ENCODE data around the gene LDLRAD4.

The LDLRAD4 gene

GRCh38 chr18:13544953-13545352 is 326.4 kb downstream of the LDLRAD4 start:
- intact Hi-C loops (cut with DNase I): no loop called here
- peak in 4 of 42 donors; percentile 3 to 15 (median 6) for DNase-seq

- peak in 6 of 42 donors; percentile 2 to 30 (median 8) for DNase-seq
- intact Hi-C loops (cut with DNase I): no loop called here
Observed at GRCh38 chr18:13545514-13545913, 327.0 kb downstream of the LDLRAD4 start.

DNA sequence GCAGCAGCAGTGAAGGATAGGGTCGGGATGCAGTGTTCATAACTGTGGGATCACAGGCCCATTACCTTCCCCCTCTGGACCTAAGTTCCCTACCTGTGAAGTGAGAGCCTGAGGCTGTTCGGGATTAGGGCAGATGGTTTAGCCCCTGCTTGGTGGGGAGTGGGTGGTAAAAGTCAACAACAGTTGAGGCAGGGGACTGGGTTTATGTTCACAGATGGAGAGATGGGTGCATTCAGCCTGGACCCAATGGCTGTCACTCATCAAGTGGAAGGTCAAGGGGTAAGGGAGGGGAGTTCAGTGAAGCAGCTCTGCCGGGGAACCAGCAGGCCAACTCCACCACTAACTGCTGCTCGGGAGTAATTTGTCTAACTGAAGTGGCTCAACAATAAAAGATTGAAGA is 327.4 kb downstream of the LDLRAD4 start:
- DNase-seq: peak in 4 of 42 donors; percentile 2 to 18 (median 9)
- intact Hi-C loops (cut with DNase I): no loop called here

- intact Hi-C loops (cut with DNase I): no loop called here
Observed at GRCh38 chr18:13546638-13547037, 328.1 kb downstream of the LDLRAD4 start.

DNA sequence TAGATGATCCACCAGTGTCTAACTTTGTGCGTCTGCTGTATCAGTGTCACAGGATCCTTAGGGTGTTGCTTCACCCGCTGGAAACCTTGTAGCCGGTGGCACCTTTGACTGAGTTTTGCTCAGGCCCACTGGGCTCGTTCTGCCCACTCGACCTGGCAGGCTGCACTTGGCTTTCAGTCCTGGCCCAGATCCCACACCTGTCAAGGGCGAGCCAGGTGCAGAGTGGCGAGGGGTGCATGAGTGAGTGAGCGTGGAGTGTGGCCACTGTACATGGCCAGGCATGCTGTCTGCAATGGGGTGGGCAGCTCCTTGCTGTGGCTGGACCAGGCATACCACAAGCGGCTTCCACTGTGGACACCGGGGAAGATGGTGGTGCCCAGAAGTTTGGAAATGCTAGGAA is 328.8 kb downstream of the LDLRAD4 start:
- DNase-seq: peak in 10 of 42 donors; percentile 1 to 39 (median 12)
- intact Hi-C loops (cut with DNase I): no loop called here

More at GRCh38 chr18:13546638-13547037, 328.1 kb downstream of the LDLRAD4 start:
- peak in 14 of 42 donors; percentile 7 to 61 (median 28) for DNase-seq

- DNase-seq: peak in 12 of 42 donors; percentile 3 to 42 (median 16)
- intact Hi-C loops (cut with DNase I): no loop called here
Observed at GRCh38 chr18:13548106-13548819, 329.7 kb downstream of the LDLRAD4 start.

DNA sequence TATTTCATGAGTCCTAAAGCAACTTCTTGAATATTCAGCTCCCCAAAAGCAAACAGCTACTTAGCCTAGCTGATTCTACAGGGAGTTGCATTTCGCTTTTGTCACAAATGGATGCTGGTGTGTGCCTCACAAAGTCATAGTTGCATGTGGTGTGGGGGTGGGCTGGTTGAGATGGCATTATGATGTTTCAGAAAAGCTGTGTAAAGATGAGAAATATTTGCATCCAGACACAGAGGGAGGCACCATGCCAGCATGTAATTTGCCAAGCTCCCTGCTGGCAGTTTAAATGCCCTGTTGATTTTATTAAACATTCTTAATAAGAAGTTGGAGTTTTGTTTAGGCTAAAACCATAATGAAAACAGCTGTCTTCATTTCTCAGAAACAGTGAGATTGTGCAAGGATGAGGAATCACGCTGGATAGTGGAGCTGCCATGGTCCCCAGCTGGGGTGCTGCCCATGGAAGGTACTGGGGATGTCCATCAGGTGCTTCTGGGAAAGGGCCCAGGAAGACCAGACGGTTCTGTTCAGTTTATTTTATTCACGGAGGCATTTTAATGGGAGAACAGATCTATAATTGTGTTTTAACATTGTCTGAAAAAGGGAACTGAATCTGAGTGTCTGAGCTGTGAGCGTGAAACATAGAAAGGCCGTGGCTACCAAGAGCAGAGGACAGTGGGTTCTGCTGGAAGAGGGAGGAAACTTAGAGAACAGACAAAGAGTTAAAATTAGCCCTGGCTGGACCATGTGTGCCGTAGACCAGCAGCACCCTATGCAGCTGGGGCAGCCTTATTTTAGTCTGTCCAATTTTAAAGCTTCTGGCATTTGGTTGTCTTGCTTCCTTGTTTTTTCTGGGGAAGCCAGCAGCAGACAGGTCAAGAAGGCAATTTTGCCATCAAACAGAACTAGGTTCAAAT is 330.7 kb downstream of the LDLRAD4 start:
- intact Hi-C loops (cut with DNase I): no loop called here
- DNase-seq: peak in 15 of 42 donors; percentile 17 to 64 (median 43)

GRCh38 chr18:13549880-13550232 is 331.3 kb downstream of the LDLRAD4 start:
- DNase-seq: peak in 12 of 42 donors; percentile 3 to 44 (median 24)
- intact Hi-C loops (cut with DNase I): no loop called here

DNA sequence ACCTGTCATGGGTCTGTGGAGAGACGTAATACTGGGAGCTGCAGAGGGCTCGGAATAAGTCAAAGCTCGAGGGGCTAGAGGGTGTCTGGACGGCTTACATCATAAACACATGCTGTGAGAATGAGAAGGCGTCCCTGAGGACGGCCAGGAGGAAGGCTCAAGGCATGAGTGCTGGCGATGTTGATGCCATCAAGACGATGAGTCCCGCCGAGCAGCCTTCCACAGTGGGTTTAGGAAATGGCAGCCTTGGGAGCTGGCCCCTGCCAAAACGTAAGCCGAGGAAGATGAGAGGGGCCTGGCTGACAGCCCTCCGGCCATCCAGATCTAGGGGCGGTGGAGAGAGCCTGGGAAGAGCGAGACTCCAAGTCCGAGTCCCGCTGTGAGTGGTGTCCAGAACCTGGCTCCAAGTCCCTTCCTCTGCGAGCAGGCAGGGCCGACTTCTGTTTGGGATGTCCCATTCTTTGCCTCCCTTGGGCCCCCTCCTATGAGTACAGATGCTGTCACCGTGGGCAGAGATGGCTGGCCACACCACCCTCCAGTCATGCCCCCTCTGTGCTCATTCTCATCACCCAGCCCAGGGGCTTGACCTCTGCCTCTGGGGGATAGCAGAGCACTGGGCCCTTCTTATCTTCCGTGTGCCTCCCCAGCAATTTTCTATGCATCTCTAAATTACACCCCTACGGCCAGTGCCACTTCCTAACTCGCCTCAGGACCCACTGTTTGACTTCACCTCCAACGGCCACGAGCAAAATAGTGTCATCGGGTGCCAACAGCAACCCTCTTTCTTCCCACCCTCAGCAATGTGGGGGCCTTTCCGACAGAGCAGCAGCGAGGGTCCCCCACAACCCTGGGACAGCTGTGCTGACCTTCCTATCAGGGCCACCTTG is 332.1 kb downstream of the LDLRAD4 start:
- DNase-seq: peak in 9 of 42 donors; percentile 4 to 35 (median 14)
- intact Hi-C loops (cut with DNase I): no loop called here

DNA sequence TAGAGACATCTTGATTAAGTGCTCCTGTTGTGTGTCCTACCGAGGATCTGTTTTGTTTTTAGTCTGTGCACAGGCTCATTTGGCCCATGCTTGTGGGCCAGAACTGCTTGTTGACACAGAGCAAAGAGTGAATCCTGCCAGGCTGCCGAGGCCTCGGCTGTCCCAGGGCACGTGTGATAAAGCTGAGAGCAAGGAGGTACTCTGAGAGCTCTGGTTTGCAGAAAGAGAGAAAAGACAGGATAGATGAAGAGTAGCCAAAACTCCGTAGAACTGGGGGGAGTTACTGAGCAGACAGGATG is 332.7 kb downstream of the LDLRAD4 start:
- intact Hi-C loops (cut with DNase I): no loop called here
- peak in 4 of 42 donors; percentile 6 to 32 (median 16) for DNase-seq

DNA sequence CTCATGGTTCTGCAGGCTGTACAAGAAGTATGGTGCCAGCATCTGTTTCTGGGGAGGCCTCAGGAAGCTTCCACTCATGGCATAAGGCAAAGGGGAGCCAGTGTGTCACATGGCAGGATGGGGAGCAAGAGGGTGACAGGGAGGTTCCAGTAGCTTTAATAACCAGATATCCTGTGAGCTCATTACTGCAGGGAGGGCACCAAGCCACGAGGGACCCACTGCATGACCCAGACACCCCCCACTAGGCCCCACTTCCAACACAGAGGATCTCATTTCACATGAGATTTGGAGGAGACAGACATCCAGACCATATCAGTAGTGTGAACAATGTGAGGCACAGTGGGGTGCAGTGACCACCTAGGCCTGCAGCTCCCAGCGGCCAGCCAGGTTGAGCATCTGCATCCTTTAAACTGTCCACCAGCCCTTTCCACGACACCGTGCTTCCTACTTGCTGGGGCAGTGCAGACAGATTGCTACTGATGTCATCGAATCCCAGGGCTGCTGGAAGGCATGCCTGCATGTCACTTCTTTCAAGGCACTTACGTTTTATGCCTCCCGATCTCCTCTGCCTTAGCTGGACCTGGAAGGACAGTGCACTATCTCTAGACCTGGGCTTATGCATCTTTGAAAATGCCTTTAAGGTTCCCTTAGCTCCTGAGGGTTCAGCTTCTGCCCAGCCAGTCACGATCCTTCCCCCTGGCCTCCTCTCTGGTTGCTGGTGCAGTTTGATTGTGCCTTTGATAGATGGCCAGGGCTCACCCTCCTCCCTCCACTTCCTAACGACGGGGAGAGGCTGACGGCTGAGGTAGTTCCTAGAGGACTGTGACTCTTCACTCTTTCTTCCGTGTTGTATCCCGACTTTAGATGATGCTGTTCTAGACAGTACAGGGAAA is 333.5 kb downstream of the LDLRAD4 start:
- DNase-seq: peak in 6 of 42 donors; percentile 6 to 46 (median 20)
- intact Hi-C loops (cut with DNase I): no loop called here

DNA sequence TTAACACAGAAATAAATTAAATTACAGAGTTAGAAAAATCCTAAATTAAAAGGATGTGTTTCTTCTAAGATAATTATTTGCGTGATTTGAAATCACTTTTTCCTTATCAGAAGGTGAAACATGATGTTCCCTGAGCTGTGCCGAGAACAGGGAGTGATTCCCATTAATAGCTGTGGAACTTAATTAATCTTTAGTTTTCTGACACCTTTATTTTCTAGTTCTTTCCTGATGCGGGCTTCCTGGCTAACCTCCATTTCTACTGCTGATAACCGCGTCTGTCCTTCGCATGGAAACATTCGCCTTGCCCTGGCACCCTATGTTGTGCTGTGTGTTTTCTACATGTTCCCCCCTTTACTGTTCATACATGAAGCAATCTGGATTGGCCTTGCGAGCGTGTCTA is 334.9 kb downstream of the LDLRAD4 start:
- peak in 7 of 42 donors; percentile 5 to 42 (median 16) for DNase-seq
- intact Hi-C loops (cut with DNase I): no loop called here

DNA sequence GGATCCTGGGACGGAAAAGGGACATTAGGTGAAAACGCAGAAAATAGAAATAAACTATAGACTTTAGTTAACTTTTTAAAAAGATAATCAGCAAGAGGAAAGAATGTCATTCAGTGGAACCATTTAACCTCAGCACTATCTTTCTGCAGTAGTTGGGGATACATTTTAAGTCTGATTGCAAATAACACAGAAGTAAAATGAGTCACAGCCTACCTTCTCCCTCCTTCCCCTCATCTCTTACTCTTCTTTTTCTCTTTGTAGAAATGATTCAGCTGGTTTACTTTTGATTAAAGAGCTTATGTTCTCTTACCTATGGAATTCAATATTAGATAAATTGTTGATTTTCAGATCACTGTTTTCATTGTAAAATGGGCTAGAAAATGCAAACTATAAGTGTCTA is 336.6 kb downstream of the LDLRAD4 start:
- intact Hi-C loops (cut with DNase I): loop anchor here (5.0 kb wide), 2 partner anchors 77 to 172 kb away; partner anchors contain the start of genes FAM210A and RNMT
- DNase-seq: peak in 1 of 42 donors; percentile 3

GRCh38 chr18:13555865-13556264 is 337.3 kb downstream of the LDLRAD4 start:
- intact Hi-C loops (cut with DNase I): loop anchor here (5.0 kb wide), 2 partner anchors 76 to 171 kb away; partner anchors contain the start of genes FAM210A and RNMT

GRCh38 chr18:13556502-13556901 is 337.9 kb downstream of the LDLRAD4 start:
- intact Hi-C loops (cut with DNase I): loop anchor here (5.0 kb wide), 2 partner anchors 76 to 171 kb away; partner anchors contain the start of genes FAM210A and RNMT
- DNase-seq: peak in 1 of 42 donors; percentile 13

More at GRCh38 chr18:13555865-13556264, 337.3 kb downstream of the LDLRAD4 start:
- peak in 1 of 42 donors; percentile 3 for DNase-seq

DNA sequence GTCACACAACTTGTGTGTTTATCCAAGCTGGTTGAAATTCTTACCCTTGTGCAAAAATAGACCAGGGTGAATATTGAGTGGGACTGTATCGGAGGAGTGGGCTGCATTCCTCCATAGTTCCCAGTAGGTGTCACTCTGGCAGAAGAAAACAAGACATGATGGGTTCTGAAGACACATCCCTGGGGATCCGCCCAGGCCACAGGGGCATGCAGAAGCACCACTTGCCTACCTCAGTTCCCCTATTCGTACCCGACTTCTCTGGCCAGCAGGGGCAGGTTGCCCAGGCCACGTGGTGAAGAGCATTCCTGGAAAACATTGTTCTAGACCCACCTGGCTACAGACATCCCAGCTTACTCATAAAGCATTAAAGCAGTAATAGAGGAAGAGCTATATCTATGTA is 339.6 kb downstream of the LDLRAD4 start:
- intact Hi-C loops (cut with DNase I): loop anchor here (5.0 kb wide), 2 partner anchors 74 to 169 kb away; partner anchors contain the start of genes FAM210A and RNMT

GRCh38 chr18:13558790-13559189 is 340.2 kb downstream of the LDLRAD4 start:
- intact Hi-C loops (cut with DNase I): loop anchor here (5.0 kb wide), 2 partner anchors 74 to 169 kb away; partner anchors contain the start of genes FAM210A and RNMT
- DNase-seq: peak in 8 of 42 donors; percentile 14 to 54 (median 36)

More for the DNA sequence above, 339.6 kb downstream of the LDLRAD4 start:
- DNase-seq: peak; percentile 49 to 91 (median 76)
